GM23248 (cell line): ENCODE measurements around the gene FAM111A. TPM values are rescaled to one million over a fixed set of nuclear protein-coding genes. Genes with fewer than 3 reads are reported as not detected.

Source experiments
- DNase-seq: peaks from one replicate; pipeline ENCODE4 v3.0.0-alpha.2; 2015
- H2AFZ ChIP-seq: fragments of 200-600 bp; sonication (generic); 2 replicates; pipeline ENCODE4 v1.6.1; 2016; ENCODE audit warnings: antibody characterized with exemption
- H3F3A ChIP-seq: fragments of 200-600 bp; sonication (generic); 2 replicates; pipeline ENCODE4 v1.6.1; 2016; ENCODE audit warnings: mild to moderate bottlenecking, antibody characterized with exemption, mixed run types; ENCODE audit not compliant: insufficient read depth
- H3K27ac ChIP-seq: fragments of 200-600 bp; sonication (generic); 2 replicates; pipeline ENCODE4 v1.5.1; 2016; ENCODE audit warnings: mild to moderate bottlenecking
- H3K27me3 ChIP-seq: fragments of 200-600 bp; sonication (generic); replicated peaks from 2 replicates; pipeline ENCODE4 v1.6.1; 2016; ENCODE audit warnings: mild to moderate bottlenecking; ENCODE audit not compliant: insufficient read depth
- H3K36me3 ChIP-seq: fragments of 200-600 bp; sonication (generic); 2 replicates; pipeline ENCODE4 v1.6.1; 2016; ENCODE audit warnings: low read depth, mild to moderate bottlenecking
- H3K4me1 ChIP-seq: fragments of 200-600 bp; sonication (generic); 2 replicates; pipeline ENCODE4 v1.6.1; 2016; ENCODE audit warnings: mild to moderate bottlenecking; ENCODE audit not compliant: insufficient read depth
- H3K4me2 ChIP-seq: fragments of 200-600 bp; sonication (generic); one replicate; pipeline ENCODE4 v1.6.1; 2016; ENCODE audit warnings: mild to moderate bottlenecking; ENCODE audit not compliant: unreplicated experiment
- H3K4me3 ChIP-seq: fragments of 200-600 bp; sonication (generic); 2 replicates; pipeline ENCODE4 v1.5.1; 2016; ENCODE audit warnings: mild to moderate bottlenecking
- H3K79me2 ChIP-seq: fragments of 200-600 bp; sonication (generic); 2 replicates; pipeline ENCODE4 v1.6.1; 2016; ENCODE audit warnings: mild to moderate bottlenecking; ENCODE audit not compliant: insufficient read depth
- H3K9ac ChIP-seq: fragments of 200-600 bp; sonication (generic); 2 replicates; pipeline ENCODE4 v1.6.1; 2016; ENCODE audit warnings: mild to moderate bottlenecking
- H3K9me2 ChIP-seq: fragments of 200-600 bp; sonication (generic); 2 replicates; pipeline ENCODE4 v1.6.1; 2016; ENCODE audit warnings: mixed run types, mild to moderate bottlenecking, moderate library complexity; ENCODE audit not compliant: insufficient read depth
- H3K9me3 ChIP-seq: fragments of 200-600 bp; sonication (generic); one replicate; pipeline ENCODE4 v1.6.1; 2017; ENCODE audit warnings: low read depth
- H4K20me1 ChIP-seq: fragments of 200-600 bp; sonication (generic); 2 replicates; pipeline ENCODE4 v1.6.0; 2016; ENCODE audit not compliant: insufficient read depth
- EZH2 ChIP-seq: fragments of 200-600 bp; sonication (generic); IDR thresholded peaks from 2 replicates; pipeline ENCODE4 v1.6.1; 2018; ENCODE audit warnings: antibody characterized with exemption, mild to moderate bottlenecking; ENCODE audit not compliant: insufficient read depth, poor library complexity, severe bottlenecking
- EZH2phosphoT487 ChIP-seq: fragments of 200-600 bp; sonication (generic); IDR thresholded peaks from 2 replicates; pipeline ENCODE4 v1.6.1; 2018; ENCODE audit warnings: antibody characterized with exemption, moderate library complexity, mild to moderate bottlenecking, low read depth; ENCODE audit not compliant: insufficient read depth
- WGBS, 2 experiments: methylation state at CpG; one replicate each; pipeline ENCODE4 v1.1.6; 2015 to 2017; ENCODE audit warnings: low lambda C conversion rate in 2 of 2, low coverage in 1 of 2; ENCODE audit errors: missing lambda C conversion rate in 2 of 2; 5-methylcytosine and 5-hydroxymethylcytosine counted together
- in situ Hi-C: fragments of 300-500 bp; cut with MboI; formaldehyde crosslinking; loops from 2 replicates; pipeline ENCODE4 v1.15.0; 2020
- polyA plus RNA-seq: library from polyadenylated mRNA; unstranded; fragments of >200 nt; fragmentation: Nextera tagmentation; extraction: Ambion mirVana; gene quantifications from 2 replicates; pipeline ENCODE4 v1.2.1, GENCODE V29; 2016
- total RNA-seq: library from RNA; depleted of rRNA; stranded (reverse); fragments of >200 nt; shearing (Covaris generic); gene quantifications from 2 replicates; pipeline ENCODE4 v1.2.3, GENCODE V29; 2014; rRNA removed

FAM111A gene
- total and polyA plus RNA-seq, 2 experiments from 2014 or later: 31.6 to 32.3 TPM

DNA sequence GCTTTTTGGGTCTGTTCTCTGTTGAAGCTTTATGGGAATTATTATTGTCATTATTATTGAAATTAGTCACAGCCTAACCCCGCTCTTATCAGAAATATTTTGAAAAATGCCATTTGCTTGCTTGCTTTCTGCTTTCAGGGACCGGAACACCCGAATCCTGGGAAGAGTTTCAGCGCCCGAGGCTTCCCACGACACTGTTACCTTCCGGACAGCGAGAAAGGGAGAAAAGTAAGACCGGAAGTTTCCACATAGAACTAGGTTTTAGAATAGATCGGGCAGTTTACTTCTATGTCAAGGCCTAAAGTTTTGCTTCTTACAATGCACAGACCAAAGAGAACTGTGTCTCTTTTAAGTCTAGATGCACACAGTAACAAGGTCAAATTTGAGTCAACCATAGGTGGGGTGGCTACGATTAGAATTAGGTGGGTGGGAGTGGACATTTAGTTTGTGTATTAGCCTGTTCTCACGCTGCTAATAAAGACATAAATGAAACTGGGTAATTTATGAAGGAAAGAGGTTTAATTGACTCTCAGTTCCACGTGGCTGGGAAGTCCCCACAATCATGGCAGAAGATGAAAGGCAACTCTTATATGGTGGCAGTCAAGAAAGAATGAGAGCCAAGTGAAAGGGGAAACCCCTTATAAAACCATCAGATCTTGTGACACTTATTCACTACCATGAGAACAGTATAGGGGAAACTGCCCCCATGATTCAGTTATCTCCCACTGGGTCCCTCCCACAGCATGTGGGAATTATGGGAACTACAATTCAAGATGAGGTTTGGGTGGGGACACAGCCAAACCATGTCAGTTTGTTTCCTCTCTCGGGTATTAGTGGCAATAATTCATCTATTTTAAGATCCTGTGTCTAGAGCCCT is 57.1 kb downstream of the FAM111A start:
- Histone ChIP-seq H2AFZ (no peak overlapping the region), H3K9ac (no peak overlapping the region), H3F3A (no peaks in the 10 kb centered on the region), H3K4me3 (no peak overlapping the region), H3K9me2 (no peaks in the 10 kb centered on the region), H3K9me3 (no peaks in the 10 kb centered on the region), H3K79me2 (no peaks in the 10 kb centered on the region), H3K27ac (no peak overlapping the region), H3K4me2 (no peak overlapping the region), H3K27me3 (peaks cover 8% of the 10 kb centered on the region), H3K36me3 (no peaks in the 10 kb centered on the region), H3K4me1 (no peaks in the 10 kb centered on the region), H4K20me1 (no peaks in the 10 kb centered on the region)
- 79 to 83% methylated on average over 14 of the region's 14 CpGs for WGBS, 2 experiments
- TF ChIP-seq EZH2phosphoT487 (no peak), EZH2 (no peak)
- in situ Hi-C loops: loop anchor here (25.0 kb wide), 1 partner anchor 488 kb away; no protein-coding TSS in a partner anchor
- no peak for DNase-seq

DNA sequence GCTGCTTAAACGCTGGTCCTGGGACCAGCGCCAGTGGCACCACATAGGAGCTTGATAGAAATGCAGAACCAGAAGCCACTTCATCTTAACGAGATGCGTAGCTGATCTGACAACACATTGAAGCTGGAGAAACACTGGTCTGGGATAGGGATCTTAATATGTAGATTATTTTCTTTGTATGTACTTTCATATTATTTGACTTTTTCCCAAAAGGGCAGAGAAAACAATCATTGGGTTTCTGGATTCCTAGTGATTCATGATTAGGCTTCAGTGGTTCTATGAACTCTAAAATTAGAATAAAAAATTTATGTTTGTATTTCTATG is 57.7 kb downstream of the FAM111A start:
- H3F3A ChIP-seq: no peaks in the 10 kb centered on the region
- no peak for DNase-seq
- no peaks in the 10 kb centered on the region for H3K4me1 ChIP-seq
- no peak overlapping the region for H2AFZ ChIP-seq
- H3K9me2 ChIP-seq: no peaks in the 10 kb centered on the region
- no peak overlapping the region for H3K27ac ChIP-seq
- H3K27me3 ChIP-seq: peaks cover 8% of the 10 kb centered on the region
- H3K4me3 ChIP-seq: no peak overlapping the region
- H3K36me3 ChIP-seq: no peaks in the 10 kb centered on the region
- H4K20me1 ChIP-seq: no peaks in the 10 kb centered on the region
- 73 to 79% methylated on average over 4 of the region's 4 CpGs for WGBS, 2 experiments
- in situ Hi-C loops: no loop called here
- H3K79me2 ChIP-seq: no peaks in the 10 kb centered on the region
- H3K9ac ChIP-seq: no peak overlapping the region
- H3K4me2 ChIP-seq: no peak overlapping the region
- no peak for TF ChIP-seq EZH2phosphoT487
- no peak for TF ChIP-seq EZH2
- no peaks in the 10 kb centered on the region for H3K9me3 ChIP-seq

DNA sequence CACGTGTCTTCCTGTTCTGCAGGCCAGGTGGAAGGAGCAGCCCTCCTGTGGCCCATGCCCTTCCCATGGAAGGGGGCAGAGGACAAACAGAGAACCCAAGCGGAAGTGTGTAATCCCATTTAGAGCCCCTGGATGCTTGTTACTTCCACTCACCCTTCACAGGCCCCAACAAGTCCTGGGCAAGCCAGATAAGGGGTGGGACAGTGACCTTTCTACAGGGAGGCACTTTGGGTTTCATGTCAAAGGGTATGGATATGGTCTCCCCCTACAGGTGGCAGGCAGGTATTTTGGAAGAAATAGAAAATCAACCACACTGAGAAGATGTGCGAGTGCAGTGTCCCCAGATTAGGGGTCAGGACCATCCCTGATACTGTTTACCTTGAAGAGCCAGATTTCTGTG is 58.7 kb downstream of the FAM111A start:
- Histone ChIP-seq H3K9me2 (no peaks in the 10 kb centered on the region), H4K20me1 (no peaks in the 10 kb centered on the region), H3K27ac (no peak overlapping the region), H3K79me2 (no peaks in the 10 kb centered on the region), H3K4me1 (no peaks in the 10 kb centered on the region), H3K4me3 (no peak overlapping the region), H3K9ac (no peak overlapping the region), H2AFZ (no peak overlapping the region), H3K9me3 (no peaks in the 10 kb centered on the region), H3K36me3 (no peaks in the 10 kb centered on the region), H3K4me2 (no peak overlapping the region), H3K27me3 (peaks cover 16% of the 10 kb centered on the region), H3F3A (no peaks in the 10 kb centered on the region)
- DNase-seq: no peak
- TF ChIP-seq EZH2: no peak
- no peak for TF ChIP-seq EZH2phosphoT487
- in situ Hi-C loops: no loop called here
- WGBS, 2 experiments: 83 to 89% methylated on average over 3 of the region's 3 CpGs

Other genes with a start within 250 kb of the FAM111A start
- not detected in 2 replicates for gene GLYATL1, start 203.4 kb upstream of the FAM111A start, total RNA-seq
- gene GLYATL1, start 203.4 kb upstream of the FAM111A start, polyA plus RNA-seq: 0.22 and 0.54 TPM in 2 replicates
- gene GLYATL1B, start 56.5 kb upstream of the FAM111A start, total RNA-seq: not detected in 2 replicates
- gene GLYATL1B, start 56.5 kb upstream of the FAM111A start, polyA plus RNA-seq: not detected in 2 replicates
- 2.1 and 4.5 TPM in 2 replicates for gene FAM111B, start 35.6 kb upstream of the FAM111A start, total RNA-seq
- 6.8 and 7.3 TPM in 2 replicates for gene FAM111B, start 35.6 kb upstream of the FAM111A start, polyA plus RNA-seq
- gene DTX4, start 29.3 kb downstream of the FAM111A start, total RNA-seq: 0.22 and 0.38 TPM in 2 replicates
- 0.10 and 0.16 TPM in 2 replicates for gene DTX4, start 29.3 kb downstream of the FAM111A start, polyA plus RNA-seq
- not detected in 2 replicates for gene MPEG1, start 70.1 kb downstream of the FAM111A start, total RNA-seq
- not detected in 2 replicates for gene MPEG1, start 70.1 kb downstream of the FAM111A start, polyA plus RNA-seq
- not detected in 2 replicates for gene OR5AN1, start 216.0 kb downstream of the FAM111A start, total RNA-seq
- gene OR5AN1, start 216.0 kb downstream of the FAM111A start, polyA plus RNA-seq: not detected in 2 replicates